ENCODE measurements around the gene PROK1. TPM values are rescaled to one million over a fixed set of nuclear protein-coding genes. Genes with fewer than 3 reads are reported as not detected.
A peak's percentile ranks its signal among the peaks of the same experiment; 100 is the strongest.

Gene PROK1
- total RNA-seq, 1 experiment from 2014 or later, result not detected

DNA sequence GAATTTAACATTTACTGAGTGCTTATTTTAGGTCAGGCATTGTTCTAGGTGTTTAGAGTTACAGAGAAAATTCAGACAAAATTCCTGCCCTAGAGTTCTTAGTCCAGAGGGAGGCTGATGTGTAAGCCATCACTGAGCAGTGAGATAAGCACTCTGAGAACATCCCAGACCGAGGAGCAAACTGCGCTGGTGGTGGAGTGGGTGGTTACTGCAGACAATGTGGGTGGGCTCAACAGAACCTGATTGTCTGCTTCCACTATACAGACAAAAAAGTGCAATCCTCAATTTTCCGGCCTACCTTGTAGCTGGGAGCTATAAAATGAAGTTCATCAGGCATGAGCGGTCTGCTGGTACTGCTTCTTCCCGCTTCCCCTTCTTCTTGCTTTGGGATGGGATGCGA is 23.5 kb downstream of the PROK1 start:
- H3K27ac Mint-ChIP-seq (ENCODE audit: unreplicated experiment), result no peak overlapping the region
- Histone ChIP-seq H3K36me3 (ENCODE audit: control insufficient read depth, insufficient read depth, low read length) (no peaks in the 10 kb centered on the region), H3K4me1 (peaks cover 40% of the 10 kb centered on the region), H3K4me3 (ENCODE audit: low read depth, low read length) (no peak overlapping the region), H3K27me3 (replicated peaks; ENCODE audit: control insufficient read depth, insufficient read depth, low read length) (no peaks in the 10 kb centered on the region), H3K9me3 (no peaks in the 10 kb centered on the region)
- no peaks in the 10 kb centered on the region for H3K27me3 Mint-ChIP-seq (ENCODE audit: insufficient read depth, unreplicated experiment)
- POLR2A ChIA-PET, result no interaction called here
- no peaks in the 10 kb centered on the region for H3K9me3 Mint-ChIP-seq (ENCODE audit: unreplicated experiment)
- H3K4me1 Mint-ChIP-seq (ENCODE audit: low read depth, unreplicated experiment), result peaks cover 26% of the 10 kb centered on the region
- DNase-seq, result no peak
- TF ChIP-seq, protein P1, sequence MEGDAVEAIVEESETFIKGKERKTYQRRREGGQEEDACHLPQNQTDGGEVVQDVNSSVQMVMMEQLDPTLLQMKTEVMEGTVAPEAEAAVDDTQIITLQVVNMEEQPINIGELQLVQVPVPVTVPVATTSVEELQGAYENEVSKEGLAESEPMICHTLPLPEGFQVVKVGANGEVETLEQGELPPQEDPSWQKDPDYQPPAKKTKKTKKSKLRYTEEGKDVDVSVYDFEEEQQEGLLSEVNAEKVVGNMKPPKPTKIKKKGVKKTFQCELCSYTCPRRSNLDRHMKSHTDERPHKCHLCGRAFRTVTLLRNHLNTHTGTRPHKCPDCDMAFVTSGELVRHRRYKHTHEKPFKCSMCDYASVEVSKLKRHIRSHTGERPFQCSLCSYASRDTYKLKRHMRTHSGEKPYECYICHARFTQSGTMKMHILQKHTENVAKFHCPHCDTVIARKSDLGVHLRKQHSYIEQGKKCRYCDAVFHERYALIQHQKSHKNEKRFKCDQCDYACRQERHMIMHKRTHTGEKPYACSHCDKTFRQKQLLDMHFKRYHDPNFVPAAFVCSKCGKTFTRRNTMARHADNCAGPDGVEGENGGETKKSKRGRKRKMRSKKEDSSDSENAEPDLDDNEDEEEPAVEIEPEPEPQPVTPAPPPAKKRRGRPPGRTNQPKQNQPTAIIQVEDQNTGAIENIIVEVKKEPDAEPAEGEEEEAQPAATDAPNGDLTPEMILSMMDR (IDR thresholded peaks at IDR 0.05; ENCODE audit: insufficient read depth in 1 of 2, low read depth in 1 of 2, low read length in 1 of 2, severe bottlenecking in 1 of 2, unreplicated experiment in 1 of 2), result no peak
- intact Hi-C loops (cut with micrococcal nuclease; ENCODE audit: unreplicated experiment), result no loop called here
- no TSS peak for BruUV-seq (replicated peaks)
- peaks cover 5% of the 10 kb centered on the region for H3K36me3 Mint-ChIP-seq (ENCODE audit: insufficient read depth, unreplicated experiment)
- CTCF ChIA-PET, result interaction anchor here (2.3 kb wide), 1 partner anchor 22 kb away, joined by 11 read pairs; no protein-coding TSS in a partner anchor
- no peak overlapping the region for H3K4me3 Mint-ChIP-seq (ENCODE audit: unreplicated experiment)

DNA sequence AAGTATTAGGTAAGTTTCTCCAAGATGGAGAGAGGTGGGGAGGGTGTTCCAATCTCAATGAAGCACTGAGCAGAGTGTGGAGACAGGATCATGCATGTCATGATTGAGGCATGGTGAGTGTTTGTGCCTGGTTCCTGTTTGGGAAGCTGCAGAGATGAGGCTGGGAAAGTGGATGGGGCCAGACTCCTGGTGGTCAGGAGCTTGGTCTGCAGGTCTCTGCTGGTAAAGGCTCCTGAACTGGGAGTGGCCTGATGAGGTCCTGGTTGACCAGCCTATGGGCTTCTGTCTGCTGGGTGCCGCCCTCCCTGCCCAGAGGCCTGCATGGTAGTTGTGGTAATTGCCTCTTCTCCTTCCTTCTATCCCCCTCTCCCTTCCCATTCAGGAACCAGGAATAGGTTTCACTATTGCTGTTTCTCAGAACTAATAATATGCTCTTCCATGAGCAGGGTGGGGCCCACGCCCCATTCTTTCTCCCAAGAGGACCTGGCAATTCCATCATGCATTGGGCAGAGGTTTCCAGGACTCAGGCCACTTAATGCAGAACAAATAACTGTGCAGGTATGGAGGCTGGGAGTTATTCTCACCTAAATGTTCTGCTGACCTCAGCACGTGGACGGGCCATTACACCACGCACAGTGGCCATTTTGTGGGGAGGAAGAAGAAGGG is 24.5 kb downstream of the PROK1 start:
- no peaks in the 10 kb centered on the region for H3K27me3 ChIP-seq (replicated peaks; ENCODE audit: control insufficient read depth, insufficient read depth, low read length)
- no peaks in the 10 kb centered on the region for H3K9me3 Mint-ChIP-seq (ENCODE audit: unreplicated experiment)
- no peaks in the 10 kb centered on the region for H3K36me3 ChIP-seq (ENCODE audit: control insufficient read depth, insufficient read depth, low read length)
- H3K4me3 ChIP-seq (ENCODE audit: low read depth, low read length), result no peak overlapping the region
- H3K27ac Mint-ChIP-seq (ENCODE audit: unreplicated experiment), result no peak overlapping the region
- no peaks in the 10 kb centered on the region for H3K27me3 Mint-ChIP-seq (ENCODE audit: insufficient read depth, unreplicated experiment)
- CTCF ChIA-PET, result interaction anchor here (2.3 kb wide), 1 partner anchor 21 kb away, joined by 11 read pairs; no protein-coding TSS in a partner anchor
- intact Hi-C loops (cut with micrococcal nuclease; ENCODE audit: unreplicated experiment), result no loop called here
- no peak overlapping the region for H3K4me3 Mint-ChIP-seq (ENCODE audit: unreplicated experiment)
- H3K9me3 ChIP-seq, result no peaks in the 10 kb centered on the region
- peaks cover 5% of the 10 kb centered on the region for H3K36me3 Mint-ChIP-seq (ENCODE audit: insufficient read depth, unreplicated experiment)
- H3K4me1 ChIP-seq, result peaks cover 48% of the 10 kb centered on the region
- BruUV-seq (replicated peaks), result no TSS peak
- TF ChIP-seq, protein P1 (IDR thresholded peaks at IDR 0.05; ENCODE audit: insufficient read depth in 1 of 2, low read depth in 1 of 2, low read length in 1 of 2, severe bottlenecking in 1 of 2, unreplicated experiment in 1 of 2), result no peak
- DNase-seq, result peak; percentile 25 to 54
- POLR2A ChIA-PET, result no interaction called here
- peaks cover 35% of the 10 kb centered on the region for H3K4me1 Mint-ChIP-seq (ENCODE audit: low read depth, unreplicated experiment)

DNA sequence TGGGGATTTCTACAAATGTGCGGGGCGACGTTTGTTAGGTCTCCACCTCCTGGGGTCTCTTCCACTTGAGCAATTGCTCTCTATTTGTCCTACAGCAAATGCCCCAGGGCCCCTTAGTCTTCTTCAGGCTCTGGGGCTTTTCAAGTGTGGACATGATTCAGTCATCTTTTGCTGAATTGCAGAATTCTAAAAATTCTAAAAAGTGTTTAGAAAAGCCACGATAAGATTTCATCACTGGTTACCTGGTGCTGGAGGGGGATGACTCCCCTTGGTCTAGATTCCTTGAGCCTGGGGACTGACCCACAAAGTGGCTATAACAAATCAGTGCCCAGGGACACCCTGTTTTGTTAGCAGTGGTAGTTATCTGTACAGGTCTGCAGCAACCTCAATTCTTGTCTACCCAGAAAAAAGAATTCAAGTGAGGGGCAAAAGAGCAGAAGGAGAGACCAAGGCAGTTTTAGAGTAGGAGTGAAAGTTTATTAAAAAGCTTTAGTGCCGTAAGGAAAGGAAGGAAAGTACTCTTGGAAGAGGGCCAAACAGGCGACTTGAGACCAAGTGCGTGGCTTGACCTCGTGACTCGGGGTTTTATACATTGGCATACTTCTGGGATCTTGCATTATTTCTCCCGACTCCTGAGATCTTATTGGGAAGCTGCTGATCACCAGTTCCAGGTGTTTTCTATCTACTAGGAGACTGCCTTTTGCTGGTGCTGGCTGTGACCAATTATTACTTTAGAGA is 25.2 kb downstream of the PROK1 start:
- peaks cover 55% of the 10 kb centered on the region for H3K4me1 ChIP-seq
- H3K36me3 ChIP-seq (ENCODE audit: control insufficient read depth, insufficient read depth, low read length), result no peaks in the 10 kb centered on the region
- BruUV-seq (replicated peaks), result no TSS peak
- POLR2A ChIA-PET, result no interaction called here
- H3K9me3 Mint-ChIP-seq (ENCODE audit: unreplicated experiment), result no peaks in the 10 kb centered on the region
- H3K9me3 ChIP-seq, result no peaks in the 10 kb centered on the region
- H3K4me3 ChIP-seq (ENCODE audit: low read depth, low read length), result no peak overlapping the region
- H3K27me3 ChIP-seq (replicated peaks; ENCODE audit: control insufficient read depth, insufficient read depth, low read length), result no peaks in the 10 kb centered on the region
- H3K27me3 Mint-ChIP-seq (ENCODE audit: insufficient read depth, unreplicated experiment), result no peaks in the 10 kb centered on the region
- intact Hi-C loops (cut with micrococcal nuclease; ENCODE audit: unreplicated experiment), result no loop called here
- no peak overlapping the region for H3K4me3 Mint-ChIP-seq (ENCODE audit: unreplicated experiment)
- DNase-seq, result no peak
- H3K4me1 Mint-ChIP-seq (ENCODE audit: low read depth, unreplicated experiment), result peaks cover 35% of the 10 kb centered on the region
- H3K36me3 Mint-ChIP-seq (ENCODE audit: insufficient read depth, unreplicated experiment), result peaks cover 5% of the 10 kb centered on the region
- peak overlapping the region; percentile 89 for H3K27ac Mint-ChIP-seq (ENCODE audit: unreplicated experiment)
- TF ChIP-seq, protein P1 (IDR thresholded peaks at IDR 0.05; ENCODE audit: insufficient read depth in 1 of 2, low read depth in 1 of 2, low read length in 1 of 2, severe bottlenecking in 1 of 2, unreplicated experiment in 1 of 2), result no peak
- CTCF ChIA-PET, result interaction anchor here (2.8 kb wide), 1 partner anchor 20 kb away, joined by 13 read pairs; no protein-coding TSS in a partner anchor

Measured in Caco-2 (cell line).